Endothelial cell of umbilical vein (primary cell): Measurements from ENCODE around the gene RASA1. TPM values are rescaled to one million over a fixed set of nuclear protein-coding genes. Genes with fewer than 3 reads are reported as not detected.
A peak's percentile ranks its signal among the peaks of the same experiment; 100 is the strongest.

Source experiments
- BruUV-seq: library from RNA; stranded (reverse); fragments of 400-500 nt; replicated peaks from 2 replicates; lab custom pipeline; 2021; lab: Mats Ljungman, UMichigan
- CTCF ChIA-PET: fragments of 300-600, 350-600 bp; sonication (Branson Sonifier 250); formaldehyde crosslinking; loops from one replicate; lab custom pipeline; 2021; ENCODE audit warnings: antibody characterized with exemption, inconsistent platforms; lab: Charles Lee
- POLR2A ChIA-PET: fragments of 300-600, 350-600 bp; sonication (Branson Sonifier 250); formaldehyde crosslinking; loops from one replicate; lab custom pipeline; 2021; ENCODE audit warnings: antibody characterized with exemption, inconsistent platforms; lab: Charles Lee
- DNase-seq: peaks from one replicate; pipeline ENCODE4 v3.0.0-alpha.2; 2011; ENCODE audit warnings: low read depth, low spot score
- FAIRE-seq: peaks from 2 replicates; lab custom pipeline; 2011; peaks lifted over from hg19 to GRCh38; lab: Jason Lieb, UNC
- H2AFZ ChIP-seq: 2 replicates; pipeline ENCODE4 v1.6.0; 2012; ENCODE audit warnings: low read depth, low read length, control low read depth, inconsistent platforms
- H3K27ac ChIP-seq: 2 replicates; pipeline ENCODE4 v1.5.1; 2011; ENCODE audit warnings: low read depth, mild to moderate bottlenecking, control low read depth, low read length, moderate library complexity; ENCODE audit not compliant: insufficient read depth
- H3K27me3 ChIP-seq, 2 experiments: 2 replicates each; pipeline versions ENCODE4 v1.6.0 to v1.6.1; 2011; ENCODE audit warnings: low read length in 2 of 2, mixed read lengths in 1 of 2; ENCODE audit not compliant: control insufficient read depth in 2 of 2, insufficient read depth in 2 of 2
- H3K36me3 ChIP-seq, 2 experiments: 2 replicates in 1 of 2; 3 replicates in 1 of 2; pipeline ENCODE4 v1.5.1; 2011; ENCODE audit warnings: low read length in 2 of 2, mild to moderate bottlenecking in 1 of 2, moderate library complexity in 1 of 2; ENCODE audit not compliant: control insufficient read depth in 2 of 2, insufficient read depth in 2 of 2; ENCODE audit errors: extremely low read depth in 1 of 2
- H3K4me1 ChIP-seq: 3 replicates; pipeline ENCODE4 v1.5.1; 2011; ENCODE audit warnings: mild to moderate bottlenecking, low read length; ENCODE audit not compliant: control insufficient read depth, insufficient read depth; ENCODE audit errors: extremely low read depth
- H3K4me2 ChIP-seq: 2 replicates; pipeline ENCODE4 v1.6.1; 2011; ENCODE audit warnings: low read length, control low read depth, mixed read lengths; ENCODE audit not compliant: insufficient read depth
- H3K4me3 ChIP-seq, 3 experiments: fragments of 200-600 bp in 1 of 3; sonication (generic), shearing (Covaris generic) in 1 of 3; replicated peaks in 1 of 3; 2 replicates each; pipeline ENCODE4 v1.5.1; 2011 to 2016; ENCODE audit warnings: control low read depth in 3 of 3, low read length in 3 of 3, mild to moderate bottlenecking in 2 of 3, inconsistent platforms in 1 of 3, low read depth in 1 of 3, moderate library complexity in 1 of 3; ENCODE audit not compliant: insufficient read depth in 1 of 3
- H3K79me2 ChIP-seq: 2 replicates; pipeline ENCODE4 v1.6.0; 2012; ENCODE audit warnings: low read length, inconsistent platforms; ENCODE audit not compliant: control insufficient read depth, insufficient read depth
- H3K9ac ChIP-seq: replicated peaks from 2 replicates; pipeline ENCODE3; 2011; ENCODE audit warnings: low read length, control low read depth; ENCODE audit not compliant: insufficient read depth; ENCODE audit errors: extremely low read depth
- H3K9me1 ChIP-seq: replicated peaks from 3 replicates; pipeline ENCODE4 v1.6.0; 2011; ENCODE audit warnings: mild to moderate bottlenecking, low read length; ENCODE audit not compliant: control insufficient read depth, insufficient read depth; ENCODE audit errors: extremely low read depth
- H3K9me3 ChIP-seq: replicated peaks from 2 replicates; pipeline ENCODE4 v1.5.1; 2012; ENCODE audit warnings: low read length, inconsistent platforms; ENCODE audit not compliant: control insufficient read depth, insufficient read depth
- H4K20me1 ChIP-seq: replicated peaks from 2 replicates; pipeline ENCODE3; 2011; ENCODE audit warnings: mild to moderate bottlenecking, low read length; ENCODE audit not compliant: control insufficient read depth, insufficient read depth; ENCODE audit errors: extremely low read depth
- CTCF ChIP-seq, 2 donors: IDR thresholded peaks; 1 replicate in 1 of 2; 2 replicates in 1 of 2; pipeline ENCODE4 v1.5.1; 2011; ENCODE audit warnings: low read length in 2 of 2, mild to moderate bottlenecking in 2 of 2, moderate library complexity in 2 of 2, control low read depth in 1 of 2, inconsistent platforms in 1 of 2, low read depth in 1 of 2; ENCODE audit not compliant: insufficient read depth in 1 of 2; ENCODE audit errors: extremely low read depth in 1 of 2
- JUN ChIP-seq: IDR thresholded peaks from 2 replicates; pipeline ENCODE4 v1.6.1; 2011; ENCODE audit warnings: borderline replicate concordance, low read depth; ENCODE audit not compliant: insufficient read length, insufficient read depth
- MAX ChIP-seq: IDR thresholded peaks from 2 replicates; pipeline ENCODE4 v1.6.1; 2011; ENCODE audit not compliant: insufficient read depth, insufficient read length
- POLR2A ChIP-seq: IDR thresholded peaks from 2 replicates; pipeline ENCODE4 v1.6.1; 2012; ENCODE audit warnings: low read depth, mild to moderate bottlenecking, control low read depth, low read length
- dilution Hi-C: fragments of 300-500 bp; cut with MboI; formaldehyde crosslinking; loops from one replicate; pipeline ENCODE4 v1.15.0; 2019; ENCODE audit warnings: low sequenced_read_pairs; ENCODE audit not compliant: extremely low pct_ligation_motif_present
- intact Hi-C: fragments of 100-400 bp; cut with micrococcal nuclease; formaldehyde crosslinking; loops from one replicate; pipeline ENCODE4 v1.10.0; 2022
- polyA plus RNA-seq, 4 experiments: library from polyadenylated mRNA; depleted of rRNA in 3 of 4; stranded (reverse) in 3 of 4; unstranded in 1 of 4; fragments of >200 nt; gene quantifications; 2 replicates each; pipeline versions ENCODE4 v1.2.1 to v1.2.3, GENCODE V29; 2011 to 2012; ENCODE audit warnings: missing spikeins in 1 of 4
- total RNA-seq: library from RNA; stranded (reverse); gene quantifications from 2 replicates; pipeline ENCODE4 v1.2.3, GENCODE V29; 2021

The RASA1 gene
- total and polyA plus RNA-seq, 2 donors (not counting 3 experiments of a cell fraction or from before 2014, with no cell fraction given): 23.1 to 42.0 TPM

DNA sequence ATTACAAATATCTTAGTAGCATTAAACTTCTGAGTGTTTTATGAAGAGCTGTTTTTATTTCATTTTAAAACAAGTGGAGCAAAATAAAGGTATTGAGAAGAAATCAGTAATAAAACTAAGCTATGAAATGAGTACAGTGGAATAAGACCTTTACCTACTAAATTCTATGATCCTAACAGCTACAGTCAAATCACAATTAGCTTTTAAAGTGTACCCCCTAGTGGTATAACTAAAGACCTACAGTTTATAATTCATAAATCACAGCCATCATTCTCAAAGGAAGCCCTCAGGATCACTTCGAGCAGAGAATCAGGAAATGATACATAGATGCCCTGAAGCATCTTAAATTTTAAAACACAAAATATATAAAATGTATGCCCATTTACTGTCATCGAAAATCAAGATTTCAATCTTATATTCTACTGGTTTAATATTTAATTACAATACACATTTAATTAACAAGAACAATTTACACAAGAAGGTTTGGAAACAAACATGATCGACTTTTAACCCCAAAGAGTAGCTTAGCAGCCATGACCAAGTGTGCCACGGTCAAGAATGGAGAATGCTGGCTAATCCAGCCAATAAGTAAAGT, 132.7 kb downstream of the RASA1 start:
- peak; percentile 63 for DNase-seq
- Histone ChIP-seq H3K79me2 (peaks cover 27% of the 10 kb centered on the region), H3K36me3 (peaks cover 11 to 43% of the 10 kb centered on the region in 2 experiments), H3K9me3 (no peaks in the 10 kb centered on the region), H3K27me3 (no peaks in the 10 kb centered on the region), H3K4me1 (peaks cover 13% of the 10 kb centered on the region), H3K9ac (no peak overlapping the region), H3K4me3 (no peak overlapping the region), H3K27ac (peak overlapping the region; percentile 39), H2AFZ (no peak overlapping the region), H4K20me1 (no peaks in the 10 kb centered on the region), H3K4me2 (no peak overlapping the region), H3K9me1 (peaks cover 2% of the 10 kb centered on the region)
- BruUV-seq: no TSS peak
- FAIRE-seq: peak; percentile 66
- CTCF ChIA-PET: interaction anchor here (0.6 to 5.8 kb wide), 35 partner anchors 8 to 1291 kb away, joined by 3 to 134 read pairs (median 5); partner anchors contain the start of genes CCNH and RASA1
- POLR2A ChIA-PET: interaction anchor here (0.5 kb wide), 1 partner anchor 339 kb away, joined by 6 read pairs; no protein-coding TSS in a partner anchor
- TF ChIP-seq CTCF (IDR thresholded peaks at IDR 0.05; ENCODE audit: extremely low read depth in 1 of 2, insufficient read depth in 1 of 2, low read depth in 1 of 2, low read length in 2 of 2) (peak; percentile 29 to 33), POLR2A (peak; percentile 36), JUN (no peak), MAX (no peak)
- dilution Hi-C loops (no loop called here), intact Hi-C loops (loop anchor here (1.0 to 5.0 kb wide), 5 partner anchors 206 to 433 kb away; no protein-coding TSS in a partner anchor)
